NCI-H2107 (cell line): ENCODE measurements around the gene TAS2R42.

ENCODE experiments used
- DNase-seq: peaks from one replicate; lab custom pipeline; 2025; lab: John Stamatoyannopoulos, UW

Gene TAS2R42, protein sequence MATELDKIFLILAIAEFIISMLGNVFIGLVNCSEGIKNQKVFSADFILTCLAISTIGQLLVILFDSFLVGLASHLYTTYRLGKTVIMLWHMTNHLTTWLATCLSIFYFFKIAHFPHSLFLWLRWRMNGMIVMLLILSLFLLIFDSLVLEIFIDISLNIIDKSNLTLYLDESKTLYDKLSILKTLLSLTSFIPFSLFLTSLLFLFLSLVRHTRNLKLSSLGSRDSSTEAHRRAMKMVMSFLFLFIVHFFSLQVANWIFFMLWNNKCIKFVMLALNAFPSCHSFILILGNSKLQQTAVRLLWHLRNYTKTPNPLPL

GRCh38 chr12:11186837-11187236 lies at the start of gene TAS2R42:
TAS2R42 (minus strand) TSS chr12:11186937; CDS start chr12:11186937, 0 bp downstream.
- no peak for DNase-seq

DNA sequence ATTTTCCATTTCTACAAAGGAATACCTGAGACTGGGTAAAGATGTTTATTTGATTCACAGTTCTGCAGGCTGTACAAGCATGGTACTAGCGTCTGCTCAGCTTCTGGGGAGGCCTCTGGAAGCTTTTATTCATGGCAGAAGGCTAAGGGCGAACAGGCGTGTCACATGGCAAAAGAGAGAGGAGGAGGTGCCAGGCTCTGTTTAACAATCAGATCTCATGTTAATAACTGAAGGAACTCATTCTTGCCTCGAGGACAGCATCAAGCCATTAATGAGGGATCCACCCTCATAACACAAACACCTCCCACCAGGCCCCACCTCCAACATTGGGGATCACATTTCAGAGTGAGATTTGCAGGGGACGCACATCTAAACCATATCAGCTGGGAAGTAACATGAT lies 46.8 kb upstream of the TAS2R42 start:
- no peak for DNase-seq

- DNase-seq = no peak
Observed at GRCh38 chr12:11228296-11228879, 41.7 kb upstream of the TAS2R42 start.

DNA sequence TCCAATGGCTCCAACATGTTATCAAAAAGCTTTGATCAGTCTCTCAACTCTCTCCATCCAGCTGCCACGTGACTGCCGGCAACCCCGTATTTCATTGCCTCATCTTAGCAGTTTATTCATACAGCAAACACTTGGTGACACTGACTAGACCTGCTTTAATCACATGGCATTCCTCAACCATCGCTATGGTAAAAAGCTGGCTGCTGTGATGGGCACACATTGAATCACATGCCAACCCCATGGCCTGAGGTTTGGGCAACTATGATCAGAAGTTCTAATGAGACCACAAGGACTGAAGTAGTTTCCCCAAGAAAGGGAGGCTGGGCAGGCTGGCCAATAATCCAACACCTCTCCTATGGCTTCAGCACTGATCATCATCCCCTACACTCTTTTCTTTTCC lies 40.6 kb upstream of the TAS2R42 start:
- DNase-seq = no peak

DNA sequence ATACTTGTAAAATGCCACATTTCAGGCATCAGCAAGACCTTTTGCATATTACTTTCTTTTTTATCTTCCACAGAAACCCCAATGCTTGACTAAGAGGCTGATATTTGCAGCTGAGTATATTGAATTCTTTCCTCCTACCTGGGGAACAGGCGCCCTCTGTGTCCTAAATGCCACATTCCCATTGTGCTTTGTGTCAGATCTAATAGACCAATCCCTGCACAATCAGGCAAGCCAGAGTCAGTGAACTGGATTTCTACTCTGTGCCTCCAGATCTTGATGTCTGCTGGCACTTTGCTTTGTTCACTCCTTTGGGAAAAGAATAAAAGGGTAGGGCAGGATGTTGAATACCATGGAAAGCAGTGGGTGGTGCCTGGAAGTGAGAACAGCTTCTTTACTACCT lies 22.4 kb upstream of the TAS2R42 start:
- DNase-seq = no peak

DNA sequence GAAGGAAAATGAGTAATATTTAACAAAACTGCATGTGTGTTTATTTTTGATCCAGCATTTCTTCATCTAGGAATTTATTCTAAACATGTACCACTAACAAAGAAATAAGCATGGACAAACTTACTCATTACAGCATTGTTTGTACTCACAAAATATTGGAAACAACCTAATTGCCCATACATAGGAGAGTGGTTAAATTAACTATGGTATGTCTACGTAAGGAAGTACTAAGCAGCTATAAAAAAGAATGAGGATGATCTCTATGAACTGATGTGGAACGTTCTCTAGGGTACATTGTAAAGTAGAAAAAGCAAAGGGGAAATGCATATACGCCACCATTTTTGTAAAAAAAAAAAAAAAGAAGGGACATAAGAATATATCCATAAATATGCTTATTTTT lies 17.4 kb upstream of the TAS2R42 start:
- DNase-seq = no peak

GRCh38 chr12:11202811-11203210 lies 16.1 kb upstream of the TAS2R42 start:
- DNase-seq = no peak

DNA sequence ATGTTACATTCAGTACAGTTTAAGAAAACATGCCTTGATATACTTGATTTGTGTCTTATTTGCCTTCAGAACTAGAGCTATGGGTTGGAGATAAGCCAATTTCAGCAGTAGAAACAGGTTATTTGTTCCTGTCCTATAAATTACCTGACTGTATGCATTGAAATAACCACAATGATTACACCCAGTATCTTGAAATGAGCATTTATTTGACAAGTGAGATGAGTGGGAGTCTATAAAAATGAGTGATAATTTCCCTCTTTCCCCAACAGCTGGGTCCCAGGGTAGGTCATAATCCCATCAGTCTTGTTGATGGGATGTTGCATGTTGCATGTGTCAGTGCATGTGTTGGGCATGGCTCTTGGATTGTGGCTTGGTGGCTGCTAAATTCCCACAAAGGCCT lies 3.7 kb downstream of the TAS2R42 start:
- DNase-seq = no peak

- DNase-seq = no peak
Observed at GRCh38 chr12:11182529-11182928, 4.2 kb downstream of the TAS2R42 start.

DNA sequence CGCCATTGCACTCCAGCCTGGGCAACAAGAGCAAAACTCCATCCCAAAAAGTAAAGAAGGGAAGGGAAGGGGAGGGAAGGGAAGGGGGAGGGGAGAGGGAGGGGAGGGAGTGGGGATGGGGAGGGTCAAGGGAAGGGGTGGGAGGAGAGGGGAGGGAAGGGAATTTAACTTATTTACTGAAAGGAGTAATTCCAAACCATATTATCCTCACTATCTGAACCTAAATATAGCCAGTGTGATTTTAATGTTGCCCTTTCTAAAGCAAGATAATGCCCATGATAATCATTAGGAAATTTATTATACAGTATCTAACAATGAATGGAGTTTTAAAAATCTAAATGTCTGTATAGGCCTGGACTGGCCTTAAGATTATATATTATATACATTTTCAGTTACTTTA lies 8.5 kb downstream of the TAS2R42 start:
- no peak for DNase-seq

DNA sequence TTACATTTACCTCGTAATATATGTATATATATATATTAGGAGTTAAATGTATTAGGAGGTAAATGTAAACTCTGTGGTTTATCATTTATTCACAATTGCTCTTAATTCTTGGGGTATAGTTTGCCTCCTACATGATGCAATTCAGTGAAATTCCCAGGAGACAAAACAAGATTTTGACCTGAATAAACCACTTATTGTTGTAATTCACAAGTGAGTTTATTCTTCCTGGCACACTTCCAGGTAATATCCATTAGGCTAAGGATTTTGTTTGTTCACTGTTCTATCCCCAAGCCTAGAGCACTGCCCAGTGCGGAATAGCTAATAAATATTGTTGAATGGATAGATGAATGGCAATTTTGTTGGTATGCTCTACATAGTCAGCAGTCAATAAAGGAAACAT lies 12.7 kb downstream of the TAS2R42 start:
- no peak for DNase-seq

- DNase-seq = no peak
Observed at GRCh38 chr12:11171969-11172675, 14.6 kb downstream of the TAS2R42 start.

DNA sequence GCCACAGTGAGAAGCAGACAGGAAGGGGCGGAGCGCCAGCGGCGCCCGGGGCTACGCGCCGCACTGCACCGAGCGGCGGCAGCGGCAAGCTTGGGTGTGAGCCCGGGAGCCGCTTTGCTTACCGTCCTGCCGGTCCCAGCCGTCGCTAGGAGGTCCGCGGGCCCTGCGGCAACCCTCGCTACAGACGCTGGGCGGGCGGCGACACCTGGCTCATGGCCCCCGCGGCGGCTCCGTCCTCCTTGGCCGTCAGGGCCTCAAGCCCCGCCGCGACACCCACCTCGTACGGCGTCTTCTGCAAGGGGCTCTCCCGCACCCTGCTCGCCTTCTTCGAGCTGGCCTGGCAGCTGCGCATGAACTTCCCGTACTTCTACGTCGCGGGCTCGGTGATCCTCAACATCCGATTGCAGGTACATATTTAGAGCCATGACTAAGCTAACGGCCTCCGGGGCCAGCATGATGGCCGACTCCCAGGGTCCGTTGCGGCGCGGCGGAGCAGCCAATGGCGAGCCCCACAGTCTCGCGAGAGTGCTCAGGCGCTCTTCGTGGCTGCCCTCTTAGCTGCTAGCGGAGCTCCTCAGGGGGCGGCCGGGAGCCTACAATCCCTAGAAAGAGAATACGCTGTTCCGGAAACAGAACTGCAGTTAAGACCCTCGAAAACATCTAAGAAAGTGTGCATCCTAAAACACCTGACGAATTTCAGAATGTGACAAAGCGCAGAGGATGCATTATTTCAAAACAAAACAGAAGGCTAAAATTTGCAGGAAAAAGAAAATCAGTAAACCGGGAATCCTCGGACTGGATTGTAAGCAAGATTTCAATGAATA lies 15.4 kb downstream of the TAS2R42 start, which contains the start of gene SMIM10L1:
SMIM10L1 (plus strand) TSS at position 50 of the 824 bp plus-strand sequence; CDS start at position 213, 163 bp downstream.
- DNase-seq = peak; percentile 87

DNA sequence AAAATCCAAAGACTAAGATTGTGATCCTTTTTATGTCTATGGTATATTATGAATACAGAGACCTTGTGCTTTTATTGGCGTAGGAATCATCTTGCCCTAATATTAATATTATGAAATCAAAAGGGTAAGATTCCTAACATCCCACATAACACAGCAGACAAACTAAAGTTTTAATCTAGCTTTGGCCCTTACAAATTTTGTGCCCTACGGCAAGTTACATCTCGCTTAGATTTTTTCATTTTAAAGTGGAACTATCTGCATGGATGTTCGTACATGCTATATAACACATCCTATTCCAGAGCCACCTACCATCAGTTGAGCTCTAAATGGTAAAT lies 16.0 kb downstream of the TAS2R42 start:
- DNase-seq = no peak

GRCh38 chr12:11166300-11166699 lies 20.4 kb downstream of the TAS2R42 start:
- DNase-seq = no peak

GRCh38 chr12:11164384-11164783 lies 22.4 kb downstream of the TAS2R42 start:
- DNase-seq = no peak

DNA sequence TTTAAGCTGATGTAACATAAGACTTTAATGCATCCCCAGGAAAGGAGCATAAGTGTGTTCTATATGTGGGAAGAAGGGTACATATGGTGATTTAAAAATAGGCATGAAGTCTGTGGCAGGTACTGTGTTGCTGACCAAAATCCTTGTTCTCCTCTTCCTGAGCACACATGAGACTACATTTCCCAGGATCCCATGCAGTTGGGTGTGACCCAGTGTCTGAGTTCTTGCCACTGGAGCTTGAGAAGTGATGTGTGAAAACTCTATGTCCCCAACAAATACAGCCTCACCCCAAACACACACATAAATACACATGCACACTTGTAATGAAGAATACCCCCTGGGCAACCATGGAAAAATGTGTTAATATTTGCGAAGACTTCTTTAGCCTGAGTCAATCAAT lies 24.2 kb downstream of the TAS2R42 start:
- DNase-seq = no peak

- DNase-seq = no peak
Observed at GRCh38 chr12:11158885-11159444, 27.8 kb downstream of the TAS2R42 start.

DNA sequence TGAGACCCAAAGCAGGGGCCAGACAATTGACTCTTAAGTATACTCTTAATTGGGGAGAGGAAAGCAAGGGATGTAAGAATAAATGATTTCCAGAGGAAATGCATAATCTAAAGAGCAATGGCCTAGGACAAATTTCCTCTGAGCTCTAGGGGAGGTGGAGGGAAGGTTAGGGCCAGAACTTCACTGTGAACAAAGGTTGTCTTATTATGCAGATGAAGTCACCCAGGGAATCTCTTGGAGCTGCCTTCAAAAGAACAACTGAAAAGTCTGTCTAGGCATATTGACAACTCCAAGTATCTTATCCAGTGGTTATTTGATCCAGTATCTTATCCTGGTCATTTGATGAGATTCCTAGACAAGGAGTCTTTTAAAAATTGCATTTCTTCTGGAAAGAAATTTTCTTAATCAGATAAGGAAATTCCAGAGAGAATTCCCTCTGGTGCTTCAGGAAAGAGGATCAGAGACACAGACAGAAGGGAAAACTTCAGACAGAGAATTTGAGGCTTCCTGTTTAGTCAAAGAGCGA lies 32.3 kb downstream of the TAS2R42 start:
- no peak for DNase-seq

DNA sequence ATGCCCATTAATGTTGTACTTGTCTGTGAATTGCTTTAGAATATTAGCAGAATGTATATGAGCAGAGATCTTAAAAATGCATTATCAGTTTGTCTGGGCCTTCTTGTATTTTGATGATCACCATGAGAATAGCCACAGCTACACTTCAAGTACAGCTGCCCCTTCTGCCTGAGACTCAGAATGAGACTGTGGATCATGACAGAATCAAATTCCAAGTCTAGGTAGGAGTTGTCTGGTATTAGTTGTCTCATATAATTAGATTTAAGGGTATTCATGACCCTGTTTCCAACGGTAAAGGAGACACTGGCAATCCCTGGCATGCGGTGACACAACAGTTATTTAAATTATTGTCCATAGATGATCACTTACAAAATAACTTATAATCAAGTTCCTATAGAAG lies 34.0 kb downstream of the TAS2R42 start:
- no peak for DNase-seq

- DNase-seq = no peak
Observed at GRCh38 chr12:11150832-11151231, 35.9 kb downstream of the TAS2R42 start.

- no peak for DNase-seq
Observed at GRCh38 chr12:11147420-11147819, 39.3 kb downstream of the TAS2R42 start.
